Left lobe of liver (tissue), 2 donors: ENCODE data around the gene FSIP1. TPM values are rescaled to one million over a fixed set of nuclear protein-coding genes. Genes with fewer than 3 reads are reported as not detected.

Experiments used
- ATAC-seq: fragments of 200-7000 bp; cut with Tn5 transposase; one replicate; pipeline ENCODE4 v1.9.1; 2020; ENCODE audit warnings: mild to moderate bottlenecking, moderate library complexity
- DNase-seq: peaks from one replicate; pipeline ENCODE4 v3.0.0-alpha.2; 2020; ENCODE audit warnings: low spot score
- total RNA-seq: library from RNA; stranded (reverse); gene quantifications from one replicate; pipeline ENCODE4 v1.2.1, GENCODE V29; 2021
- donor health status: DM: no; HTN: no; CAD: no; lungs with moderate emphysema.
- donor health status: DM: no; HTN: yes; CAD: no.

Gene FSIP1
- total RNA-seq, 1 donor from 2014 or later, result not detected

DNA sequence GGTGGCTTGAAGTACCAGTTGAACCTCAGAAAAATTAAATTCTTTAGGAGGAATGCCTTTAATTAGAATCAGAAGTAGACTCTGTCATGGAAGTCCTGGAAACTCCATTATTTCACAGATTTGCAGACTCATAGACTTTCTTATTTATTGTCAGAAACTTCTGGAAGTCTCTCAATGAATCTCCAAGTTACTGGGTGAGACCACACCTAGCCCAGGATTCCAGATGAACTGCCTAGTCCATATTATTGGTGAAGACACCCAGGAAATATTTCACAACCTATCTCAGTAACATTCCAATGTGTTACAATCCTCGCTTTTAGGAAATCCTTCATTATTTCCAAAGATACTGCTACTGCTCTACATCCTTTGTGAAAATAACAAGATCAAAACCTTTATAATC lies 208.2 kb downstream of the FSIP1 start:
- no peak for DNase-seq
- ATAC-seq, result no peak

DNA sequence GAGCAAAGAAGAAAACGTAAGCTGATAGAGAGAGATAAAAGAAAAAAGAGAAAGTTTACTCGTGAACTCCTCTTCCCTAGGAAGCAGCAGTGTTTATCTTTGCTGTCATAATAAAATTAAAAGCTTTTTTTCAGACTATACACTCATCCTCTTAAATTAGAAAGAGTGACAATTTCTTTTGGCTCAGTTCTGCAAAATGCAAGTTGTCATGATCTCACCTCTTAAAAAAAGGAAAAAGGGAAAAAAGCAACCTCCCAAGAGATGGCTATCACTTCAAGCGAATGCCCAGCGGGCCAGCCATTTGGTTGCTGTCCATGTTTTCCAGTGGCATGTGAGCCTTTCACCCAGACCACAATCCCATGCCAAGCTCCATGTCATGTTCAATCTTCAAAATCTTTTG lies 208.8 kb downstream of the FSIP1 start:
- ATAC-seq (no peak), DNase-seq (no peak)

DNA sequence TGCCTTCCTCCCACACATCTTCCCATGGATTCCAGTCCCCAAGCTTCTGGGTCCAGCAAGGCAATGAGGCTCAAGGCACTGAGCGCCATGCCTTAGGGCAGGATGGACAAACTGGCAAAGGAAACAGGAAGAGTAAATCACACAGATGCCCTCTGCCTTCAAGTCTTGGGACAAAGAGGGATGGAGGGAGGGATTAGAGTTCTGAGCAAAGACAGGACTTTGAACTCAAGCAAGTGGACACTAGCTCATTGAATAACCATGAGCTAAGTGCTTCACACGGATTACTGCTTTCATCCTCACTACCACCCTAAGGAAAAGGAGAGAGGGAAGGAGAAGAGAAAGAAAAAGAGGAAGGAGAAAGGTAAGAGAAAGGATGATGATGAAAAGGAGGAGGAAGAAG lies 209.4 kb downstream of the FSIP1 start:
- ATAC-seq, result no peak
- DNase-seq, result no peak

DNA sequence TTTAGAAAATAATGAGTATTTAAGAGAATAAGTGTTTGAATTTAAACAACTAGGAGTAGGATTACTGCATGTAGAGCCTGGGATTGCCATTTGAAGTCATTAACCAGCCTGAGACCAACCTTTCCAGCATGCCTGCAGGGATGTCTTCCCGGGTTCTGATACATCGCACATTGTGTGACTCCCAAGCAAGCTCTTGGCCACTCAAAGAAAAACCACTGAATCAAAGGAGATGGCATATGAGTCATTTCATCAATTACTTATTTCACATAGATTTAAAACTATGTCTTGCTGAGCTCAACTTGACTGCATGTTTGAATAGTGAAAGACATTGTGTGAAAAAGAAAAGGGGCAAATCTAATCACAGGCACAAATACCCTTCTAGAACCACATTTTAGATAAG lies 216.8 kb downstream of the FSIP1 start:
- DNase-seq (no peak), ATAC-seq (no peak)

DNA sequence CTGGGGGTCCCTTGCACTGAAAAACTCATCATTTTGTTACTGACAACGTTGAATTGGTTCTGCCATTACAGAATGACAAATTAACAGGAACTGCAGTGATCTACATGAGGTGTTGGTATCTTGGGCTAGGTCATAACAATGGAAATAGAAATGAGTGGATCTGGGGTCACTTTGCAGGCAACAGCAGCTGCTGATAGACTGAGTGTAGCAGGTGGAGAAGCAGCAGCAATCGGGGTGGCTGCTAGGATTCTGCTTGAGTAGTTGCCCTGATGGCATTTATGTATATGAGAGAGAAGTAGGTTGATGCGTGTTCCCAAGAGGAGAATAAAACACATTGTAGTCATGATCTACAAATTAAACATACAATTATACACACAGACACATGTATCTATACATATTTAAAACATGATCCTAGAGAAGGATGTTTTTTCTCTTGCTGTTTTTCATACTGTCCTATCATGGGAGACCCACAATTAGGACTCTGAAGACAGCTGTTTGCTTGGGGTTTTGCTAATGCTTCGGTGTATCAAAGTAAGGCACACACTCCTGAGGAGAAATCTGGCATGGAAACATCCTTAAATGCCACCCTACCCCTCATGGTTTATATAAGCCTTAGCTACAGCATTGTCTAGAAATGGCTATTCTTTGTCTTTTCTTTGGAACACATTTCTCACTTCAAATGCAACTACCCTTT lies 217.5 kb downstream of the FSIP1 start:
- ATAC-seq (no peak), DNase-seq (no peak)

DNA sequence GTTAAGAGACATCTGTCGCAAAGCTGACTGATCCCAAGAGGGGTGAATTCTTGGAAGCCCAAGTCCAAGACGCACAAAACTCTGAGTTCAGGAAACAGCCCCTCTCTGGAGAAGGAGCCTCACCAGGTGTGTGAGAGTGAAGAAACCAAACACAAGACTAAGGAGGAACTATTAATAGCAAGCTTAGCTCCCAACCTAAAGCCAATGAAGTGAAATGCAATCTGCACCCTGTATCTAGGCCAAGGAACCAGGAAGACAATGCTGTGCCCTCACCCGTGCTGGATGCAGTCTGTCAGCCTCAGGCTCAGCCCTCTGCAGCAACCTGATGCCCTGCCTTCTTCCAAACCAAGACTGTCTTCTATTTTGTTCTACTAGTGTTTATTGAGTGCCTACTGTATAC lies 224.2 kb downstream of the FSIP1 start:
- DNase-seq (no peak), ATAC-seq (no peak)

DNA sequence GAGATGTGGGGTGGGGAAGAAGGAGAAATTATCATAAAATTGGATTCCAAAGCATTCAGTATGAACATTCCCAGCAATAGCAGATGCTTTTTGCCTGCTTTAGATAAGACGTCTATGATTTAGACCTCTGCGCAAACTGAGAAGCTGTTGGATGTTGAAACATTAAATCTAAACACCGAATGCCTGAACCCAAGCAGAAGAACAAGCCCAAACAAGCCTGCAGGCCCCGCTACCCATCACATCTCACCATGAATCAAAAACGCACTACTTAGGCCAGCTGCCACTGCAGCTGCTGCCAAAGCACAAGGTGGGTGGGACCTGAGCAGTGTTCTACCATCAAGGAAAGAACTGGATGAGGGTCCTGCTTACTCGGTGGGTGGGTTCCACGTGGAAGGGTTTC lies 226.2 kb downstream of the FSIP1 start:
- ATAC-seq (no peak), DNase-seq (no peak)

DNA sequence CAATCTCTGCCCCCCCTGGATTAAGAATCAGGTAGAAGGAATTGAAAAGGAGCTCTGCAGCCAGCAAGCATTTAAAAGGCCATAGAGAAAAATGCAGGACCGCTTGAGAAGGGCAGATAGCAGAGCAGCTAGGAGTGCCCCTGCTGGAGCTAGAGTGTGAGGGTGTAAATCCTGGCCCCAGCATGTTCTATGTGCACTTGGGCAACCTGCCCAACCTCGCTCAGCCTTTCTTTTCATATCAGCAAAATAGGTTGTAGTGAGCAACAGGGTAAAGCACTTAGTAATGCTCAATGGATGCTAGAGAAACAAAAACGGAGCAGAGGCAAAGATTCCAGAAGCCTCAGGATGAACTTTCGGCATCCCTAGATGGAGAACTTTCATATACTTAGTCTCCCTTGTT lies 226.8 kb downstream of the FSIP1 start:
- ATAC-seq (no peak), DNase-seq (no peak)

DNA sequence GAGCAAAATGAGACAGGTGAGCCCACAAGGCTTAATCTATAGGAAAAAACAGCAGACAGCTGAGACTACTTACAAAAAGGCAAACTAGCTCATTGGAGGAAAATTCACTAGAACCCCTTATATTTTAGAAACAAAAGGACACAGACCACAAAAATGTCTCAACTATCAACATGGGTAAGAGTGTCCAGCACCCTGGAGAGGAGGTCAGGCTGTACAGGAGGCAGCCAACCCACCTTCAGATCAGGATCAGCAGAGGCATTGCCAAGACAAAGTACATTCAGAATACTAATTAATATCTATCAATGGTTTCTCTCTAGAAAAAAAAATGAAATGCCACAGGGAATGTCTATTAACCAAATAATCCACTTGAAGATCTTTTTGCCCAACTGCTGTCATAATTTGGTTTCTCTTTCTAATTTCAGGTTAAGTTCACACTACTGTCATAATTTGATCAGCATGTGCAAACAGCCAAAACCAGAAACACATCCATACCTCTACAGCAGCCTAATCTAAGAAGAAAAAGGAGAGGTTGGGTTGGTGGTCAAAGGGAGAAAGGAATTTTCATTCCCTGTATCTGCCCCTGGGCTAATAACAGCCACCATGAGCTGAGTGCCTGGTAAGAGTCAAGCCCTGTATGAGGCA lies 227.8 kb downstream of the FSIP1 start:
- DNase-seq (no peak), ATAC-seq (no peak)

DNA sequence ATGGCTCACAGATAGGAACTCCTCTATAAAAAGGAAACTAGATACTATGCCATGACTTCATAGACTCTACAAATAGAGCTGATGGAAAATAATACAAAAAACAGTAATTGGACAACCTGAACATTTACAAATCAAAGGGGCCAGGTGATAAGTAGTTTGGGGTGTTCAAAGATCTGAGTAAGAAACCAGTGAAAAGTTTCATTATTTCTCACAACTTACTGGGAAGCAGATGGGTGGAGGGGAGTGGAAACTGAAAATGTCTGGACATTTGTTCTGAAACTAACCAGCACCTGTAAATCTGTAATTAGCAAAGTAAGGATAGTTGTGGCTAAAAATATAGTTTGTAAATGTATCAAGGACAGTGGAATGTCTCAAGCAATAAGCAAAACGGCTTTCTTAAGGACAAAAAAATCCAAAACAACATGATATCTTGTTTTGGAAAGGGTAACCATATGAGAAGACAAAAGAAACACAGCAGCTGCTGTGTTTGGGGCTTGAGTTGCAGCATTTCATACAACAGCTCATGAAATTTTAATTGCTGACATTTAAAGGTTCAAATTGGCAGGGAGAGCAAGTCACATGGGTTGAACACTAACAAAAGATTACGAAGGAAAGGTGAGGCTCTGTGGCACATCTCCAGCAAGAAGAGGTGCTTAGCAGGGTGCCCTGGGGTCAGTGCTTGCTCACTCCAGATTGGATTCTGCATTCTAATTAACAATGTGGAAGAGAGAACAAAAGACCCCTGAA lies 228.5 kb downstream of the FSIP1 start:
- ATAC-seq (no peak), DNase-seq (no peak)

DNA sequence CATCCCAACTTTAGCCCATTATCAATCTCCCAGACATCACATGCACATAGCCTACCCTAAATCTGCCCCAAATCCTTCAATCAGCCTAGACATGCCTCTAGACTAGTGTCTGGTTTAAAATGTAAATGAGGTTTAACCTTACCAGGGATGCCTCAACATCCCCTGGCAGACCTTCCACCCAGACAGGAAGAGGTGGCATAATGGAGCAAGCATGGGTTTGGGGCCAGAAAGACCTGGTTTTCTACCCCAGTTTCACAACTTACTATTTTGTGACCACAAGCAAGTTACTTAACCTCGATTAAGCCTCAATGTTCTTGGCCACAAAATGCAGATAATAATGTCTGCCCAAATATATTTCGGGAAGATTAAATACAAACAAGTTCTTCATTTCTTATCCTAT lies 230.1 kb downstream of the FSIP1 start:
- DNase-seq (no peak), ATAC-seq (no peak)

DNA sequence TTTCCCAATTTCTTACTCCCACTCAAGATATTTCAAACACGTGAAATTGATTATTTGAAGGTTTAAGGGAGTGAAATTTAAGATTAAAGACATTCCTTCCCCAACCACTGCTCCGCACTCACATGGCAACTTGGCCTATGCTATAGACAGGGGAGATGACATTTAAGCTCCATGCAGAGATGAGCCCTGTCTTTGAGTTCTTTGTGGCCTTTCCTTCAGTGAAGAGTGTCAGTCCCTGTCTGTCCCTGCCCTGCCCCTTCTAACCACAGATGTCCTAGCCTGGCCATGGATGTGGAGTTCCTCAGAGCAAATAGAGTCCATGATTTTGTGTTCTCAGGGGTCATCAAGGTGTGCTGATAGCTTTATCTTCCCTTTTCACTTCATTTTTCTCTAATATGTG lies 231.2 kb downstream of the FSIP1 start:
- ATAC-seq, result no peak

More for the DNA sequence above, 231.2 kb downstream of the FSIP1 start:
- no peak for DNase-seq

Other genes with a start within 250 kb of the FSIP1 start
- 20.1 TPM for gene THBS1, start 201.8 kb downstream of the FSIP1 start, total RNA-seq
- gene GPR176, start 137.4 kb upstream of the FSIP1 start, total RNA-seq, result 0.88 TPM
- 12.4 TPM for gene EIF2AK4, start 151.3 kb upstream of the FSIP1 start, total RNA-seq